MM.1S (cell line): Measurements from ENCODE around the gene XCL2.

Source experiments
- DNase-seq: peaks from one replicate; pipeline ENCODE4 v3.0.0-alpha.2; 2015
- H2AFZ ChIP-seq: fragments of 300-600 bp; sonication (generic); 2 replicates; pipeline ENCODE4 v1.6.0; 2016; ENCODE audit warnings: antibody characterized with exemption, low read length
- H3F3A ChIP-seq: fragments of 300-600 bp; sonication (generic); 2 replicates; pipeline ENCODE4 v1.6.1; 2016; ENCODE audit warnings: mild to moderate bottlenecking, antibody characterized with exemption, low read length, moderate library complexity, mixed read lengths; ENCODE audit not compliant: insufficient read depth
- H3K27ac ChIP-seq: fragments of 300-600 bp; sonication (generic); 2 replicates; pipeline ENCODE4 v1.5.1; 2016; ENCODE audit warnings: mild to moderate bottlenecking, low read length
- H3K27me3 ChIP-seq: fragments of 300-600 bp; sonication (generic); replicated peaks from 2 replicates; pipeline ENCODE4 v1.6.0; 2016; ENCODE audit warnings: low read length; ENCODE audit not compliant: insufficient read depth
- H3K36me3 ChIP-seq: fragments of 300-600 bp; sonication (generic); replicated peaks from 2 replicates; pipeline ENCODE4 v1.6.1; 2016; ENCODE audit warnings: mild to moderate bottlenecking, low read length, mixed read lengths; ENCODE audit not compliant: insufficient read depth
- H3K4me1 ChIP-seq: fragments of 300-600 bp; sonication (generic); 2 replicates; pipeline ENCODE4 v1.6.1; 2016; ENCODE audit warnings: low read length, mixed read lengths
- H3K4me2 ChIP-seq: fragments of 300-600 bp; sonication (generic); 2 replicates; pipeline ENCODE4 v1.6.0; 2016; ENCODE audit warnings: low read depth, low read length
- H3K4me3 ChIP-seq: fragments of 300-600 bp; sonication (generic); 2 replicates; pipeline ENCODE4 v1.5.1; 2016; ENCODE audit warnings: low read length, mixed read lengths
- H3K79me2 ChIP-seq: fragments of 300-600 bp; sonication (generic); 2 replicates; pipeline ENCODE4 v1.6.1; 2016; ENCODE audit warnings: mixed run types, low read length, mixed read lengths
- H3K9ac ChIP-seq: fragments of 300-600 bp; sonication (generic); 2 replicates; pipeline ENCODE4 v1.6.1; 2016; ENCODE audit warnings: low read length, mixed read lengths
- H3K9me2 ChIP-seq: fragments of 300-600 bp; sonication (generic); replicated peaks from 2 replicates; pipeline ENCODE4 v1.6.1; 2016; ENCODE audit warnings: mild to moderate bottlenecking, low read length, mixed read lengths; ENCODE audit not compliant: insufficient read depth
- H3K9me3 ChIP-seq: fragments of 300-600 bp; sonication (generic); replicated peaks from 2 replicates; pipeline ENCODE4 v1.6.1; 2016; ENCODE audit warnings: mild to moderate bottlenecking, low read length, mixed read lengths; ENCODE audit not compliant: insufficient read depth
- H4K20me1 ChIP-seq: fragments of 300-600 bp; sonication (generic); 2 replicates; pipeline ENCODE4 v1.6.1; 2016; ENCODE audit warnings: mild to moderate bottlenecking, low read length, moderate library complexity, mixed read lengths; ENCODE audit not compliant: insufficient read depth
- CTCF ChIP-seq: fragments of 300-600 bp; sonication (generic); IDR thresholded peaks from 2 replicates; pipeline ENCODE4 v1.5.1; 2016; ENCODE audit warnings: antibody characterized with exemption, low read length, mixed read lengths
- EZH2 ChIP-seq: fragments of 300-600 bp; sonication (generic); optimal IDR thresholded peaks from 2 replicates; pipeline ENCODE3; 2017; ENCODE audit warnings: low read depth, mild to moderate bottlenecking, antibody characterized with exemption, low read length, mixed read lengths
- EZH2phosphoT487 ChIP-seq: fragments of 300-600 bp; sonication (generic); IDR thresholded peaks from 2 replicates; pipeline ENCODE4 v1.6.1; 2018; ENCODE audit warnings: antibody characterized with exemption, low read length

The XCL2 gene

GRCh38 chr1:168585937-168586336 lies 42.1 kb upstream of the XCL2 start:
- no peak overlapping the region for H2AFZ ChIP-seq
- no peaks in the 10 kb centered on the region for H3K9me3 ChIP-seq
- DNase-seq = no peak
- no peaks in the 10 kb centered on the region for H3K4me1 ChIP-seq
- TF ChIP-seq EZH2phosphoT487 = no peak
- TF ChIP-seq EZH2 = no peak
- TF ChIP-seq CTCF = no peak
- no peaks in the 10 kb centered on the region for H3K79me2 ChIP-seq
- H3K4me2 ChIP-seq = no peak overlapping the region
- H3K4me3 ChIP-seq = no peak overlapping the region
- no peak overlapping the region for H3K9ac ChIP-seq
- H4K20me1 ChIP-seq = no peaks in the 10 kb centered on the region
- H3K27ac ChIP-seq = no peak overlapping the region
- no peaks in the 10 kb centered on the region for H3K9me2 ChIP-seq
- H3K27me3 ChIP-seq = no peaks in the 10 kb centered on the region
- H3F3A ChIP-seq = no peaks in the 10 kb centered on the region
- no peaks in the 10 kb centered on the region for H3K36me3 ChIP-seq

GRCh38 chr1:168585191-168585590 lies 41.4 kb upstream of the XCL2 start:
- Histone ChIP-seq H2AFZ (no peak overlapping the region), H3K9ac (no peak overlapping the region), H3K36me3 (no peaks in the 10 kb centered on the region), H3K9me2 (no peaks in the 10 kb centered on the region), H3K27me3 (no peaks in the 10 kb centered on the region), H3K4me1 (no peaks in the 10 kb centered on the region), H3F3A (no peaks in the 10 kb centered on the region), H3K4me2 (no peak overlapping the region), H4K20me1 (no peaks in the 10 kb centered on the region), H3K9me3 (no peaks in the 10 kb centered on the region), H3K79me2 (no peaks in the 10 kb centered on the region), H3K4me3 (no peak overlapping the region), H3K27ac (no peak overlapping the region)
- TF ChIP-seq EZH2 = no peak
- TF ChIP-seq EZH2phosphoT487 = no peak
- no peak for TF ChIP-seq CTCF
- no peak for DNase-seq

- TF ChIP-seq EZH2 (no peak), CTCF (no peak), EZH2phosphoT487 (no peak)
- Histone ChIP-seq H3F3A (no peaks in the 10 kb centered on the region), H3K4me3 (no peak overlapping the region), H3K4me2 (no peak overlapping the region), H3K9ac (no peak overlapping the region), H4K20me1 (no peaks in the 10 kb centered on the region), H3K9me2 (no peaks in the 10 kb centered on the region), H3K9me3 (no peaks in the 10 kb centered on the region), H3K27ac (no peak overlapping the region), H3K79me2 (no peaks in the 10 kb centered on the region), H3K27me3 (no peaks in the 10 kb centered on the region), H3K36me3 (no peaks in the 10 kb centered on the region), H2AFZ (no peak overlapping the region), H3K4me1 (no peaks in the 10 kb centered on the region)
- DNase-seq = no peak
These were observed 39.8 kb upstream of the XCL2 start for GRCh38 chr1:168583571-168583970.
